ENCODE results near the gene PLCH1.

Gene PLCH1

GRCh38 chr3:155327871-155328270, 417.0 kb downstream of the PLCH1 start:
- H4K20me1 ChIP-seq (ENCODE audit: control insufficient read depth, insufficient read depth, low read depth, low read length): no peaks in the 10 kb centered on the region
- no peak overlapping the region for H3K4me3 ChIP-seq (ENCODE audit: low read length)
- no peaks in the 10 kb centered on the region for H3K79me2 ChIP-seq (ENCODE audit: control insufficient read depth, low read length)
- no peaks in the 10 kb centered on the region for H3K27me3 ChIP-seq (ENCODE audit: control insufficient read depth, low read length)
- TF ChIP-seq, protein P1, sequence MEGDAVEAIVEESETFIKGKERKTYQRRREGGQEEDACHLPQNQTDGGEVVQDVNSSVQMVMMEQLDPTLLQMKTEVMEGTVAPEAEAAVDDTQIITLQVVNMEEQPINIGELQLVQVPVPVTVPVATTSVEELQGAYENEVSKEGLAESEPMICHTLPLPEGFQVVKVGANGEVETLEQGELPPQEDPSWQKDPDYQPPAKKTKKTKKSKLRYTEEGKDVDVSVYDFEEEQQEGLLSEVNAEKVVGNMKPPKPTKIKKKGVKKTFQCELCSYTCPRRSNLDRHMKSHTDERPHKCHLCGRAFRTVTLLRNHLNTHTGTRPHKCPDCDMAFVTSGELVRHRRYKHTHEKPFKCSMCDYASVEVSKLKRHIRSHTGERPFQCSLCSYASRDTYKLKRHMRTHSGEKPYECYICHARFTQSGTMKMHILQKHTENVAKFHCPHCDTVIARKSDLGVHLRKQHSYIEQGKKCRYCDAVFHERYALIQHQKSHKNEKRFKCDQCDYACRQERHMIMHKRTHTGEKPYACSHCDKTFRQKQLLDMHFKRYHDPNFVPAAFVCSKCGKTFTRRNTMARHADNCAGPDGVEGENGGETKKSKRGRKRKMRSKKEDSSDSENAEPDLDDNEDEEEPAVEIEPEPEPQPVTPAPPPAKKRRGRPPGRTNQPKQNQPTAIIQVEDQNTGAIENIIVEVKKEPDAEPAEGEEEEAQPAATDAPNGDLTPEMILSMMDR (IDR thresholded peaks at IDR 0.05; ENCODE audit: low read depth, low read length, poor library complexity, severe bottlenecking): no peak
- no peak for TF ChIP-seq EZH2phosphoT487 (IDR thresholded peaks at IDR 0.05; ENCODE audit: borderline replicate concordance, low read length)
- H3K36me3 ChIP-seq (ENCODE audit: control insufficient read depth, low read length): no peaks in the 10 kb centered on the region
- H3K9me3 ChIP-seq (ENCODE audit: control insufficient read depth, insufficient read depth, low read length): no peaks in the 10 kb centered on the region
- no peaks in the 10 kb centered on the region for H3F3A ChIP-seq (ENCODE audit: control insufficient read depth, insufficient read depth)
- H3K9me2 ChIP-seq (replicated peaks; ENCODE audit: control insufficient read depth, low read length): no peaks in the 10 kb centered on the region
- H3K4me1 ChIP-seq (ENCODE audit: control insufficient read depth, low read length): peaks cover 4% of the 10 kb centered on the region
- H3K27ac ChIP-seq (ENCODE audit: low read depth, low read length): no peak overlapping the region
- H3K4me2 ChIP-seq (ENCODE audit: low read length): no peak overlapping the region

DNA sequence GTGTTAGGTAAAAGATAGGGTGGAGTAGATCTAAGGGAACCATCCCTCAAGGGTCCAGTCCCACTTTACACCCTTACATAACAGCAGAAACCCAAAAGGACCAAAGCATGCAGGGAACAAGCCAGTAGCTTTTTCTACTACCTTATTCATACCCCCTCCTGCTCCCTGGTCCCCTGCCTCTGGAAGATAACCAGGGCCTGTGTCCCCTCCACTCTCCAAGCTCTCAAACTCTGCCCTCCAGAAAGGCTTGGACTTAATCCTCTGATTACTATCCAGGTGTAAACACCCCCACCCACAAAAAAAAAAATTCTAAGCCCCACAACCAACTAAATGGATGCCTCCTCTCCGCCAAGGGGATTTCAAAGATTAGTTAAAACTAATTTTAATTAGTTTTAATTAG, 417.4 kb downstream of the PLCH1 start:
- TF ChIP-seq, protein P1 (IDR thresholded peaks at IDR 0.05; ENCODE audit: low read depth, low read length, poor library complexity, severe bottlenecking): no peak
- TF ChIP-seq EZH2phosphoT487 (IDR thresholded peaks at IDR 0.05; ENCODE audit: borderline replicate concordance, low read length): no peak
- no peaks in the 10 kb centered on the region for H3K9me2 ChIP-seq (replicated peaks; ENCODE audit: control insufficient read depth, low read length)
- H3K4me1 ChIP-seq (ENCODE audit: control insufficient read depth, low read length): peaks cover 8% of the 10 kb centered on the region
- H4K20me1 ChIP-seq (ENCODE audit: control insufficient read depth, insufficient read depth, low read depth, low read length): no peaks in the 10 kb centered on the region
- H3F3A ChIP-seq (ENCODE audit: control insufficient read depth, insufficient read depth): no peaks in the 10 kb centered on the region
- H3K36me3 ChIP-seq (ENCODE audit: control insufficient read depth, low read length): no peaks in the 10 kb centered on the region
- no peaks in the 10 kb centered on the region for H3K79me2 ChIP-seq (ENCODE audit: control insufficient read depth, low read length)
- H3K4me2 ChIP-seq (ENCODE audit: low read length): no peak overlapping the region
- no peak overlapping the region for H3K27ac ChIP-seq (ENCODE audit: low read depth, low read length)
- no peaks in the 10 kb centered on the region for H3K9me3 ChIP-seq (ENCODE audit: control insufficient read depth, insufficient read depth, low read length)
- no peaks in the 10 kb centered on the region for H3K27me3 ChIP-seq (ENCODE audit: control insufficient read depth, low read length)
- H3K4me3 ChIP-seq (ENCODE audit: low read length): no peak overlapping the region

GRCh38 chr3:155326901-155327300, 418.0 kb downstream of the PLCH1 start:
- no peak overlapping the region for H3K27ac ChIP-seq (ENCODE audit: low read depth, low read length)

More at GRCh38 chr3:155326901-155327300, 418.0 kb downstream of the PLCH1 start:
- H3F3A ChIP-seq (ENCODE audit: control insufficient read depth, insufficient read depth): no peaks in the 10 kb centered on the region
- peaks cover 13% of the 10 kb centered on the region for H3K4me1 ChIP-seq (ENCODE audit: control insufficient read depth, low read length)
- no peaks in the 10 kb centered on the region for H3K27me3 ChIP-seq (ENCODE audit: control insufficient read depth, low read length)
- no peaks in the 10 kb centered on the region for H4K20me1 ChIP-seq (ENCODE audit: control insufficient read depth, insufficient read depth, low read depth, low read length)
- H3K36me3 ChIP-seq (ENCODE audit: control insufficient read depth, low read length): no peaks in the 10 kb centered on the region
- H3K9me2 ChIP-seq (replicated peaks; ENCODE audit: control insufficient read depth, low read length): no peaks in the 10 kb centered on the region
- no peak overlapping the region for H3K4me2 ChIP-seq (ENCODE audit: low read length)
- no peaks in the 10 kb centered on the region for H3K9me3 ChIP-seq (ENCODE audit: control insufficient read depth, insufficient read depth, low read length)
- no peak for TF ChIP-seq EZH2phosphoT487 (IDR thresholded peaks at IDR 0.05; ENCODE audit: borderline replicate concordance, low read length)
- TF ChIP-seq, protein P1 (IDR thresholded peaks at IDR 0.05; ENCODE audit: low read depth, low read length, poor library complexity, severe bottlenecking): no peak
- H3K4me3 ChIP-seq (ENCODE audit: low read length): no peak overlapping the region
- H3K79me2 ChIP-seq (ENCODE audit: control insufficient read depth, low read length): no peaks in the 10 kb centered on the region
